ENCODE results near the gene OR51S1.
"Not testable (repeated sequence)": the region's sequence is repeated elsewhere in the genome, so short reads cannot be mapped to it uniquely, and the experiment has no call there.

OR51S1 gene

DNA sequence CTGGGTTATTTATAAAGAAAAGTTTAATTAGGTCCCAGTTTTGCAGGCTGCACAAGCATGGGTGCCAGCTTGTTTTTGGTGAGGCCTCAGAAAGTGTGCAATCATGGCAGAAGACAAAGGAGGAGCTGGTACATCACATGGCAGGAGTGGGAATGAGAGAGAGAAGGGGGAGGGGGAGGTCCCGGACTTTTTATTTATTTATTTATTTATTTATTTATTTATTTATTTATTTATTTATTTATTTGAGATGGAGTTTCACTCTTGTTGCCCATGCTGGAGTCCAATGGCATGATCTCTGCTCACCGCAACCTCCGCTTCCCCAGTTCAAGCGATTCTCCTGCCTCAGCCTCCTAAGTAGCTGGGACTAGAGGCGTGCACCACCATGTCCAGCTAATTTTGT lies 47.7 kb downstream of the OR51S1 start:
- H3K9me3 ChIP-seq (ENCODE audit: control insufficient read depth, insufficient read depth, low read length); H3K27me3 ChIP-seq (ENCODE audit: control insufficient read depth, insufficient read depth, low read length); H3K4me1 ChIP-seq (ENCODE audit: control insufficient read depth, insufficient read depth, low read length); H3K4me3 ChIP-seq (ENCODE audit: low read depth, low read length); H3K9ac ChIP-seq (ENCODE audit: low read depth, low read length); H3K36me3 ChIP-seq (ENCODE audit: control insufficient read depth, insufficient read depth, low read length): not testable (repeated sequence)

DNA sequence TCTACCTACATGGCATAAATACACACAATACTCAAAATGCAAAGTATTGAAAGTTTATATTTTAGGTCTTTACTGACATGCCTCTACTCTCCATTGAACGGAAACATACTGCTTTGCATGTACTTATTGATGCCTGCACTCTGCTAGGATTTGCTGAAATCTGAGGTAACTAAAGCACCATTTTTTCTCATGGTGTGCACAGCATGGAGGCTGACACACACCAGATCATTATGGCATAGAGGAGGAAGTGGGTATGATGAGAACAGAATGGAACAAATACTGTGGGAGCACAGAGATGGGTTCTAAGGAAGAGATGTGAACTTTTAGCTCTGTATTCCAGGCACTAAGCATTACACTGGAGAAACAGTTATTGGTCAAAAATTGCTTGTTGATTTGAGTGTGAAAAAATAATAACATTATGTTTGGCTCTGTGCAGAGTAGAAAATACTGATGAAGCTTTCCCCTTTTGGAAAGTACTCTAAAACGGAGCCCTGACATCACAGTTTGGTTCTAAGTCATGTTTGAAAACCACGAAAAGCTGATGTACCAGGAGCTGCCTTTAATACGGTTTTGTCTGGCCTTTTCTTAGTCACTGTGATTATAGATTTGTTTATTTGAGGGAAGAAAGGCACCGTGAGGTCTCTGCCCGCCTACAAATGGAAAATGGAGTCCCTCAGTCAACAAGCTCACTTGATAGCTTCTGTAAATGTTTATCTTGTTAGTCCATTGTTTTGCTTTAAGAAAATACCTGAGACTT lies 50.4 kb downstream of the OR51S1 start:
- no peaks in the 10 kb centered on the region for H3K9me3 ChIP-seq (ENCODE audit: control insufficient read depth, insufficient read depth, low read length)
- no peaks in the 10 kb centered on the region for H3K36me3 ChIP-seq (ENCODE audit: control insufficient read depth, insufficient read depth, low read length)
- H3K4me3 ChIP-seq (ENCODE audit: low read depth, low read length), result no peak overlapping the region
- no peaks in the 10 kb centered on the region for H3K4me1 ChIP-seq (ENCODE audit: control insufficient read depth, insufficient read depth, low read length)
- no peaks in the 10 kb centered on the region for H3K27me3 ChIP-seq (ENCODE audit: control insufficient read depth, insufficient read depth, low read length)
- H3K9ac ChIP-seq (ENCODE audit: low read depth, low read length), result no peak overlapping the region
